Prostate gland (tissue), 2 donors: ENCODE measurements around the gene GRIN1. TPM values are rescaled to one million over a fixed set of nuclear protein-coding genes. Genes with fewer than 3 reads are reported as not detected.

Experiments used
- DNase-seq: peaks from one replicate; pipeline ENCODE4 v3.0.0-alpha.2; 2019; ENCODE audit warnings: low spot score
- H3K27ac ChIP-seq, 2 donors: fragments of 200-600 bp; sonication (generic); 2 replicates each; pipeline ENCODE4 v1.5.1; 2017 to 2019
- H3K27me3 ChIP-seq: fragments of 200-600 bp; sonication (generic); replicated peaks from 2 replicates; pipeline ENCODE4 v1.5.1; 2019; ENCODE audit not compliant: insufficient read depth
- H3K36me3 ChIP-seq, 2 donors: fragments of 200-600 bp; sonication (generic); 1 replicate in 1 of 2; 2 replicates in 1 of 2; pipeline versions ENCODE4 v1.5.1 to v1.8.1; 2017 to 2019
- H3K4me1 ChIP-seq: fragments of 200-600 bp; sonication (generic); replicated peaks from 2 replicates; pipeline ENCODE4 v1.5.1; 2019
- H3K4me3 ChIP-seq, 2 donors: fragments of 200-600 bp; sonication (generic); 2 replicates each; pipeline ENCODE4 v1.5.1; 2017 to 2019
- H3K9me3 ChIP-seq: fragments of 200-600 bp; sonication (generic); 2 replicates; pipeline ENCODE4 v1.5.1; 2017
- CTCF ChIP-seq, 4 experiments: fragments of 200-600 bp in 2 of 4; fragments of 450-650 bp in 2 of 4; sonication (generic) in 2 of 4; IDR thresholded peaks; 1 replicate in 3 of 4; 2 replicates in 1 of 4; pipeline ENCODE4 v1.5.1; 2016 to 2019; ENCODE audit warnings: antibody characterized with exemption in 4 of 4, mild to moderate bottlenecking in 2 of 4, moderate library complexity in 2 of 4
- POLR2A ChIP-seq: fragments of 450-650 bp; IDR thresholded peaks from one replicate; pipeline ENCODE4 v1.6.1; 2016; ENCODE audit warnings: antibody characterized with exemption, mild to moderate bottlenecking
- POLR2AphosphoS5 ChIP-seq: sonication (generic); formaldehyde crosslinking; IDR thresholded peaks from one replicate; pipeline ENCODE4 v1.6.1; 2017; ENCODE audit warnings: antibody characterized with exemption
- WGBS: methylation state at CpG from one replicate; pipeline ENCODE4 v1.1.5; 2018; 5-methylcytosine and 5-hydroxymethylcytosine counted together
- intact Hi-C: fragments of 100-400 bp; cut with DNase I; formaldehyde crosslinking; loops from one replicate; pipeline ENCODE4 v1.14.2; 2022
- total RNA-seq, 2 donors: library from RNA; depleted of rRNA; stranded (reverse); fragments of >200 nt; gene quantifications; one replicate each; pipeline ENCODE4 v1.1.0, GENCODE V29; 2016

GRIN1 gene
- total RNA-seq, 2 donors from 2014 or later = 0.59 to 1.8 TPM

- Histone ChIP-seq H3K27ac (no peak overlapping the region), H3K4me3 (no peak overlapping the region), H3K36me3 (no peaks in the 10 kb centered on the region), H3K4me1 (no peaks in the 10 kb centered on the region), H3K27me3 (peaks cover 42% of the 10 kb centered on the region), H3K9me3 (no peaks in the 10 kb centered on the region)
- DNase-seq = no peak
- intact Hi-C loops = no loop called here
- WGBS = 67% methylated on average over 13 of the region's 17 CpGs
- TF ChIP-seq CTCF (IDR thresholded peaks at IDR 0.05) (no peak), POLR2A (no peak), POLR2AphosphoS5 (no peak)
These were observed 2.3 kb downstream of the GRIN1 start for GRCh38 chr9:137141050-137141810.

GRCh38 chr9:137141976-137142936 is 3.3 kb downstream of the GRIN1 start:
- Histone ChIP-seq H3K9me3 (no peaks in the 10 kb centered on the region), H3K4me1 (no peaks in the 10 kb centered on the region), H3K4me3 (no peak overlapping the region), H3K27ac (no peak overlapping the region), H3K36me3 (no peaks in the 10 kb centered on the region), H3K27me3 (peaks cover 44% of the 10 kb centered on the region)
- TF ChIP-seq POLR2AphosphoS5 = no peak
- TF ChIP-seq POLR2A = no peak
- TF ChIP-seq CTCF (IDR thresholded peaks at IDR 0.05) = no peak
- WGBS = 76% methylated on average over 24 of the region's 24 CpGs
- DNase-seq = no peak
- intact Hi-C loops = no loop called here

- TF ChIP-seq POLR2A (no peak), CTCF (IDR thresholded peaks at IDR 0.05) (no peak), POLR2AphosphoS5 (no peak)
- WGBS = 72% methylated on average over 4 of the region's 4 CpGs
- Histone ChIP-seq H3K9me3 (no peaks in the 10 kb centered on the region), H3K27ac (no peak overlapping the region), H3K36me3 (no peaks in the 10 kb centered on the region), H3K4me1 (no peaks in the 10 kb centered on the region), H3K27me3 (peaks cover 39% of the 10 kb centered on the region), H3K4me3 (no peak overlapping the region)
- no peak for DNase-seq
- intact Hi-C loops = no loop called here
These were observed 4.5 kb downstream of the GRIN1 start for GRCh38 chr9:137143459-137143858.

- TF ChIP-seq POLR2A (no peak), POLR2AphosphoS5 (no peak), CTCF (IDR thresholded peaks at IDR 0.05) (no peak)
- H3K36me3 ChIP-seq = no peaks in the 10 kb centered on the region
- no peak overlapping the region for H3K4me3 ChIP-seq
- no peaks in the 10 kb centered on the region for H3K4me1 ChIP-seq
- 56% methylated on average over 42 of the region's 49 CpGs for WGBS
- no peaks in the 10 kb centered on the region for H3K9me3 ChIP-seq
- intact Hi-C loops = no loop called here
- no peak for DNase-seq
- peaks cover 24% of the 10 kb centered on the region for H3K27me3 ChIP-seq
- H3K27ac ChIP-seq = no peak overlapping the region
These were observed 7.0 kb downstream of the GRIN1 start for GRCh38 chr9:137145731-137146526.
